ENCODE measurements around the gene CYLD. TPM values are rescaled to one million over a fixed set of nuclear protein-coding genes. Genes with fewer than 3 reads are reported as not detected.

The CYLD gene
- total RNA-seq, 2 experiments from 2014 or later = 235 to 254 TPM

GRCh38 chr16:50815382-50815781 lies 73.5 kb downstream of the CYLD start:
- H3K36me3 Mint-ChIP-seq (ENCODE audit: low read depth) = no peaks in the 10 kb centered on the region
- ChIA-PET POLR2A (no interaction called here), CTCF (interaction anchor here (1.4 to 2.7 kb wide), 3 partner anchors 9 to 147 kb away, joined by 3 to 13 read pairs (median 8); no protein-coding TSS in a partner anchor)
- no peak overlapping the region for H3K27ac Mint-ChIP-seq
- no peaks in the 10 kb centered on the region for H3K4me1 Mint-ChIP-seq
- no peaks in the 10 kb centered on the region for H3K9me3 Mint-ChIP-seq
- H3K4me3 Mint-ChIP-seq = no peak overlapping the region
- H3K27me3 Mint-ChIP-seq = no peaks in the 10 kb centered on the region
- no peak for DNase-seq

DNA sequence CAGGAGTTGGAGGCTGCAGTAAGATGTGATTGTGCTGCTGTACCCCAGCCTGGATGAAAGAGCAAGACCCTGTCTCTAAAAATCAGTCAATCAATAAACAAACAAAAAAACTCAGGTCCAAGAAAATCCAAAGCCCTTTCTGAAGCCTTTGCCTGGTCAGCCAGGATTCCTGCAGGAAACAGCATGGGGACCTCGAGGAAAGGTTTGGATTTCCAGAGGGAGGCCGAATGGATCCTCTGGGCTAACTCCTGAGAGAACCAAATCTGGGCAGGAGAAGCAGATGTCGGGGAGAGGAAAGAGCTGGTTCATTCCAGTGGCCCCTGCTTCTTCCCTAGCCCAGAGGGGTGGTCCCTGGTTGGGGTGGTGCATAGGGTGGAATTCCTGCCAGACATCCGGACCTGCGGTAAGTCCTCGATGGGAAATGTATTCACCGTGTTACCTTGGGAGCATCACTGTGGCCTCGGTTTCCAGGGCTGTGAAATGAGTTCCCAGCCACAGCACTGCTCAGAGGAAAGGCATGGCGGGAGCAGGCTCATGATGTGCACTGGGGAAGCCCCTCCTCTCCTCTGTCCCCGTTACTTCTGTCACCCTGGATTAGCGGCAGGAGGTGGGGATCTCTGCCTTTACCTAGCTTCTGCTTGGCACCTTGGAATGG lies 75.1 kb downstream of the CYLD start:
- no peak for DNase-seq
- H3K4me1 Mint-ChIP-seq = no peaks in the 10 kb centered on the region
- H3K9me3 Mint-ChIP-seq = no peaks in the 10 kb centered on the region
- ChIA-PET CTCF (interaction anchor here (1.5 kb wide), 1 partner anchor 11 kb away, joined by 8 read pairs; no protein-coding TSS in a partner anchor), POLR2A (no interaction called here)
- H3K36me3 Mint-ChIP-seq (ENCODE audit: low read depth) = no peaks in the 10 kb centered on the region
- no peak overlapping the region for H3K27ac Mint-ChIP-seq
- no peak overlapping the region for H3K4me3 Mint-ChIP-seq
- no peaks in the 10 kb centered on the region for H3K27me3 Mint-ChIP-seq

DNA sequence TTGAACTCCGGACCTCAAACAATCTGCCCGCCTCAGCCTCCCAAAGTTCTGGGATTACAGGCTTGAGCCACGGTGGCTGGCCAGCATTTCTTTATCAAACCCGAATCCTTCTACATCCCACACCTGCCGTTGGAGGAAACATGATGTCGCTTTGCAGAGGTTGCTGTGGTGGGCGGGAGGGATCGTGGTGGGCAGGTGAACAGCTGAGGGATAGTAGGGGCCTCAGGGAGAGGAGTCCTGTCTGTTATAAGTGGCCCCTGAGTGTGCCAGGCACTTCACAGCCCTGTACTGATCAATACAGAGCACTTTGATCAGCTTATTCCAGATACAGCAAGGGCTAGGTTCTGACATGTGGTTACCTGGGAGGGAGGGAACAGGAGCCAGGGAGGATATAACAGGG lies 76.5 kb downstream of the CYLD start:
- H3K27me3 Mint-ChIP-seq = no peaks in the 10 kb centered on the region
- no peaks in the 10 kb centered on the region for H3K9me3 Mint-ChIP-seq
- no peak overlapping the region for H3K4me3 Mint-ChIP-seq
- CTCF ChIA-PET = interaction anchor here (1.0 kb wide), 1 partner anchor 12 kb away, joined by 5 read pairs; no protein-coding TSS in a partner anchor
- POLR2A ChIA-PET = no interaction called here
- no peak for DNase-seq
- H3K4me1 Mint-ChIP-seq = no peaks in the 10 kb centered on the region
- no peak overlapping the region for H3K27ac Mint-ChIP-seq
- H3K36me3 Mint-ChIP-seq (ENCODE audit: low read depth) = no peaks in the 10 kb centered on the region

GRCh38 chr16:50819706-50820105 lies 77.8 kb downstream of the CYLD start:
- ChIA-PET CTCF (no interaction called here), POLR2A (no interaction called here)
- no peaks in the 10 kb centered on the region for H3K4me1 Mint-ChIP-seq
- no peaks in the 10 kb centered on the region for H3K9me3 Mint-ChIP-seq
- H3K36me3 Mint-ChIP-seq (ENCODE audit: low read depth) = no peaks in the 10 kb centered on the region
- H3K4me3 Mint-ChIP-seq = no peak overlapping the region
- H3K27me3 Mint-ChIP-seq = peaks cover 9% of the 10 kb centered on the region
- no peak for DNase-seq
- no peak overlapping the region for H3K27ac Mint-ChIP-seq

GRCh38 chr16:50820225-50820624 lies 78.3 kb downstream of the CYLD start:
- Mint-ChIP-seq H3K36me3 (ENCODE audit: low read depth) (no peaks in the 10 kb centered on the region), H3K27ac (no peak overlapping the region), H3K4me1 (no peaks in the 10 kb centered on the region), H3K4me3 (no peak overlapping the region), H3K9me3 (no peaks in the 10 kb centered on the region), H3K27me3 (peaks cover 10% of the 10 kb centered on the region)
- CTCF ChIA-PET = no interaction called here
- no peak for DNase-seq
- POLR2A ChIA-PET = no interaction called here

GRCh38 chr16:50821586-50821985 lies 79.7 kb downstream of the CYLD start:
- ChIA-PET CTCF (interaction anchor here (1.4 kb wide), 1 partner anchor 15 kb away, joined by 4 read pairs; no protein-coding TSS in a partner anchor), POLR2A (no interaction called here)
- Mint-ChIP-seq H3K4me1 (no peaks in the 10 kb centered on the region), H3K4me3 (no peak overlapping the region), H3K27ac (no peak overlapping the region), H3K36me3 (ENCODE audit: low read depth) (no peaks in the 10 kb centered on the region), H3K27me3 (peaks cover 23% of the 10 kb centered on the region), H3K9me3 (no peaks in the 10 kb centered on the region)
- DNase-seq = no peak

DNA sequence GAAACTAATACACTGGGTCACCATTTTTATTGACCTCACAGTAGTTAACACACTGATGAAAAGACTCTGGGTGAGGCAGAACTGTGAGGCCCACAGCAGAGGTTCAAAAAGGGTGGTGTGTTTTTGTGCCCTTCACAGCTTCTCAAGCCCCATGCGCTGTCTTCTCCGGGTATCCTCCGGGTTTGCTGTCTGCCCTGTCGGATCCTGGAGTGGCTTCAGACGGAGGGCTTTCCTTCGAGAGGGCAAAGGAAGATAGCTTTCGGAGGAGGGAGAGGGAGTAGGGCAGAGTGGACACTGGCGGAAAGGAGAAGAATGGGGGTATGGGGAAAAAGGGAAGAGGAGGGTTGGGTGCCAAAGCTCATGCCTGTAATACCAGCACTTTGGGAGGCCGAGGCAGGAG lies 80.8 kb downstream of the CYLD start:
- Mint-ChIP-seq H3K9me3 (no peaks in the 10 kb centered on the region), H3K4me1 (no peaks in the 10 kb centered on the region), H3K4me3 (no peak overlapping the region), H3K27me3 (peaks cover 29% of the 10 kb centered on the region), H3K36me3 (ENCODE audit: low read depth) (no peaks in the 10 kb centered on the region), H3K27ac (no peak overlapping the region)
- POLR2A ChIA-PET = no interaction called here
- CTCF ChIA-PET = interaction anchor here (1.4 kb wide), 1 partner anchor 16 kb away, joined by 4 read pairs; no protein-coding TSS in a partner anchor
- no peak for DNase-seq

- H3K27ac Mint-ChIP-seq = no peak overlapping the region
- DNase-seq = no peak
- no peaks in the 10 kb centered on the region for H3K9me3 Mint-ChIP-seq
- H3K36me3 Mint-ChIP-seq (ENCODE audit: low read depth) = no peaks in the 10 kb centered on the region
- CTCF ChIA-PET = no interaction called here
- no peaks in the 10 kb centered on the region for H3K4me1 Mint-ChIP-seq
- H3K4me3 Mint-ChIP-seq = no peak overlapping the region
- peaks cover 33% of the 10 kb centered on the region for H3K27me3 Mint-ChIP-seq
- POLR2A ChIA-PET = no interaction called here
Measured at GRCh38 chr16:50826797-50827316, 85.0 kb downstream of the CYLD start.

GRCh38 chr16:50828164-50828702 lies 86.3 kb downstream of the CYLD start:
- Mint-ChIP-seq H3K9me3 (no peaks in the 10 kb centered on the region), H3K4me3 (no peak overlapping the region), H3K27me3 (peaks cover 35% of the 10 kb centered on the region), H3K4me1 (no peaks in the 10 kb centered on the region), H3K27ac (no peak overlapping the region), H3K36me3 (ENCODE audit: low read depth) (no peaks in the 10 kb centered on the region)
- POLR2A ChIA-PET = no interaction called here
- DNase-seq = no peak
- CTCF ChIA-PET = interaction anchor here (0.9 kb wide), 1 partner anchor 22 kb away, joined by 3 read pairs; no protein-coding TSS in a partner anchor

DNA sequence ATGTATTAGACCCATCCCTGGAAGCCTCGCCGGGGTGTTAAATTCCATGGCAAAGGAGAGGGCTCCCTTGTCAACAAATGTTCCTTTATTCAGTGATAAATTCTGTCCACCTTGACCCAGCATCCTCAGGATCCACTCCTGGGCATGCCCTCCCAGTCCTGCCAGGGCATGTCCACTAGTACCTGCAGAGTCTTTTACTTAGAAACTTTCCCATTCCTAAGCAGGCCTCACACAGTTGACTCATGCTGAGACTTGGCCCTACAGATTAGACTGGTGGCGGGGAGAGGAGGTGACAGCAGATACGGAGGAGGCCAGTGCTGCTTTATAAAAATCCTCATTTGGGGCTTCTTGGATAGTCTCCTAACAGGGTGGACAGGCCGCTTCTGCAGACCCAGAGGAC lies 88.8 kb downstream of the CYLD start:
- no peaks in the 10 kb centered on the region for H3K9me3 Mint-ChIP-seq
- DNase-seq = no peak

DNA sequence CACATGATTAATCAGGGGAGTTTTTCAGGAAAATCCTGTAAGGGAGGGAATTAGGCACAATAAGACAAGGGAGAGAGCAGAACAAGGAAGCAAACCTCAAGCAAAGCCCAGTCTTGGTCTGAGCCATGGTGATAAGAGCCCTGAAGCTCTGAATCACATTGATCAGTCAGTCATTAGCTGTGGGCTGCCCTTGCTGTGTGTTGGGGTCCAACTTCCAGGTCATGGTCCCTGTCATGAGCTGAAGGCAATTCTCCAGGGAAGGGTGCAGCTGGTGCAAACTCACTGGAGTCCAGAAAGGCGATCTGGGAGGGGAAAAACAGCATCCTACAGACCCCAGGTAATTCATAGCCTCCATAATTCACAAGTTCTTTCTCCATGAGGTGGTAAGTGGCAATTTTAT lies 89.9 kb downstream of the CYLD start:
- Mint-ChIP-seq H3K27ac (no peak overlapping the region), H3K9me3 (no peaks in the 10 kb centered on the region), H3K4me3 (no peak overlapping the region), H3K36me3 (ENCODE audit: low read depth) (no peaks in the 10 kb centered on the region), H3K4me1 (no peaks in the 10 kb centered on the region), H3K27me3 (peaks cover 12% of the 10 kb centered on the region)
- ChIA-PET CTCF (interaction anchor here (1.1 kb wide), 1 partner anchor 87 kb away, joined by 3 read pairs; no protein-coding TSS in a partner anchor), POLR2A (no interaction called here)
- no peak for DNase-seq

More for the DNA sequence above, 88.8 kb downstream of the CYLD start:
- ChIA-PET CTCF (no interaction called here), POLR2A (no interaction called here)
- peaks cover 20% of the 10 kb centered on the region for H3K27me3 Mint-ChIP-seq
- H3K4me1 Mint-ChIP-seq = no peaks in the 10 kb centered on the region
- no peaks in the 10 kb centered on the region for H3K36me3 Mint-ChIP-seq (ENCODE audit: low read depth)
- no peak overlapping the region for H3K27ac Mint-ChIP-seq
- H3K4me3 Mint-ChIP-seq = no peak overlapping the region

- ChIA-PET POLR2A (no interaction called here), CTCF (interaction anchor here (0.8 kb wide), 1 partner anchor 28 kb away, joined by 4 read pairs; no protein-coding TSS in a partner anchor)
- Mint-ChIP-seq H3K27me3 (peaks cover 6% of the 10 kb centered on the region), H3K4me3 (no peak overlapping the region), H3K36me3 (ENCODE audit: low read depth) (no peaks in the 10 kb centered on the region), H3K4me1 (peaks cover 4% of the 10 kb centered on the region), H3K9me3 (no peaks in the 10 kb centered on the region), H3K27ac (no peak overlapping the region)
- DNase-seq = no peak
Measured at GRCh38 chr16:50833929-50834328, 92.0 kb downstream of the CYLD start.

- no peaks in the 10 kb centered on the region for H3K36me3 Mint-ChIP-seq (ENCODE audit: low read depth)
- H3K4me1 Mint-ChIP-seq = peaks cover 4% of the 10 kb centered on the region
- ChIA-PET POLR2A (no interaction called here), CTCF (no interaction called here)
- peaks cover 2% of the 10 kb centered on the region for H3K27me3 Mint-ChIP-seq
- no peak for DNase-seq
- no peak overlapping the region for H3K4me3 Mint-ChIP-seq
- H3K27ac Mint-ChIP-seq = no peak overlapping the region
- no peaks in the 10 kb centered on the region for H3K9me3 Mint-ChIP-seq
Measured at GRCh38 chr16:50834701-50835100, 92.8 kb downstream of the CYLD start.

All from activated CD4-positive, alpha-beta memory T cell treated with anti-CD3 and anti-CD28 coated beads, Interleukin-2, amount 10 ng/mL, durations not matched to agents 7 days and 5 days (primary cell).